Esophagus squamous epithelium (tissue), 5 donors: ENCODE results near the gene PRKAG1. TPM values are rescaled to one million over a fixed set of nuclear protein-coding genes. Genes with fewer than 3 reads are reported as not detected.

Source experiments
- DNase-seq: peaks from one replicate; lab custom pipeline; 2025; lab: John Stamatoyannopoulos, UW
- H3K27ac ChIP-seq, 4 donors: fragments of 200-600 bp; sonication (generic); one replicate each; pipeline ENCODE4 v1.5.1; 2016 to 2019; ENCODE audit warnings: mild to moderate bottlenecking in 1 of 4
- H3K27me3 ChIP-seq, 4 donors: fragments of 200-600 bp; sonication (generic); 1 replicate in 3 of 4; 2 replicates in 1 of 4; pipeline versions ENCODE4 v1.5.1 to v1.6.0; 2017 to 2021; ENCODE audit warnings: antibody characterized with exemption in 1 of 4
- H3K36me3 ChIP-seq, 3 donors: fragments of 200-600 bp; sonication (generic); one replicate each; pipeline ENCODE4 v1.5.1; 2016 to 2019
- H3K4me1 ChIP-seq, 3 donors: fragments of 200-600 bp; sonication (generic); one replicate each; pipeline ENCODE4 v1.5.1; 2017 to 2019
- H3K4me3 ChIP-seq, 4 donors: fragments of 200-600 bp; sonication (generic); 1 replicate in 3 of 4; 2 replicates in 1 of 4; pipeline ENCODE4 v1.5.1; 2016 to 2019; ENCODE audit warnings: mild to moderate bottlenecking in 2 of 4, moderate library complexity in 1 of 4
- H3K9me3 ChIP-seq, 3 donors: fragments of 200-600 bp; sonication (generic); one replicate each; pipeline ENCODE4 v1.5.1; 2016 to 2019
- CTCF ChIP-seq, 6 experiments: fragments of 450-650 bp in 4 of 6; fragments of 200-600 bp in 2 of 6; sonication (generic) in 2 of 6; IDR thresholded peaks; one replicate each; pipeline ENCODE4 v1.5.1; 2016 to 2019; ENCODE audit warnings: antibody characterized with exemption in 6 of 6, mild to moderate bottlenecking in 4 of 6, moderate library complexity in 4 of 6
- POLR2A ChIP-seq, 4 donors: fragments of 450-650 bp; IDR thresholded peaks; one replicate each; pipeline ENCODE4 v1.6.1; 2017; ENCODE audit warnings: antibody characterized with exemption in 4 of 4, mild to moderate bottlenecking in 4 of 4, moderate library complexity in 3 of 4
- WGBS, 2 donors: methylation state at CpG; one replicate each; pipeline ENCODE4 v1.1.5; 2018; 5-methylcytosine and 5-hydroxymethylcytosine counted together
- intact Hi-C: fragments of 100-400 bp; cut with DNase I; formaldehyde crosslinking; loops from one replicate; pipeline ENCODE4 v1.15.0; 2022
- total RNA-seq, 4 donors: library from RNA; depleted of rRNA; stranded (reverse); fragments of >200 nt; gene quantifications; one replicate each; pipeline ENCODE4 v1.1.0, GENCODE V29; 2016
- donor health status: DM: yes; HTN: yes; CAD: no.

The PRKAG1 gene
- total RNA-seq, 4 donors from 2014 or later, result 31.9 to 58.6 (median 47.8) TPM

DNA sequence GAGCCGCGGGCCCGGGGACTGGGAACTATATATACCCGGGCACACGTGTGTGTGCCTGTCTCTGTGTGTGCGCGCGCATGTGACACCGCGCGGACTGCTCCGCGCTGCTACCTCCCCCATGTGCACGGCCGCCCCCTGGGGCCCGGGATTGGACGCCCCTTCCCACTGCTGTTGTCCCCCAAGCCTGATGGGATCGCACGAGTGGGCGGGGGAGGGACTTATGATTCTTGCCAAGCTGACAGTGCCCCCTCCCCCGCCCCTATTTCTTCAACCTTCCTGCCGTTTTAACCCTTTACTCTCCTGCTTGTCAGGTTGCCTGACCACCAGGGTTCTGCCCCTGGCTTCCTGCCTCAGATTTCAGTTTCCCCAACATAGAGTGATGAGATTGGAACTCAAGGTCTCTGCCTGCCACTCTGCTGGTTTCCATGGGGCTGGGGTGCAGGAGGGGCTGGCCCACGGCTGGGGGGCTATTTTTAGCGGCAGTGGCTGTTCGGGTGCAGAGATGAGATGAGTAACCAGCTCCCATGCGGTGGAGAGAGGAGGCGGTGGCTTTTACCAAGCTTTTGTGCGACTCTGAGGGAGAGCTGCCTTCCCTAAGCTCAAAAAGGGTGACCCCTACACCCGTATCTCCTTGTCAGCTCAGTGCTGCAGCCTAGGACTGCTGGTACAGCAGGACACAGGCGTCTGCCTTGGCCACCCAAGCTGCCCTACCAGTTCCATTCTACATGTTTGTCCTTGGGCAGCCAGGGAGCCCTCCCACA lies 19.0 kb downstream of the PRKAG1 start, which contains the start of gene DDN:
Gene DDN (minus strand): TSS at position 5 of the 761 bp plus-strand sequence. CDS start 88 bp downstream, outside the sequence.
- no peak within 1 kb of the TSS for H3K27ac ChIP-seq
- H3K4me1 ChIP-seq, result peaks cover 32 to 53% (median 35%) of the 10 kb centered on the region in 3 donors
- no peak for DNase-seq
- intact Hi-C loops, result no loop called here
- TF ChIP-seq CTCF (IDR thresholded peaks at IDR 0.05) (no peak), POLR2A (IDR thresholded peaks at IDR 0.05) (no peak)
- 0 to 14% methylated on average over 5 to 8 of the region's 30 CpGs for WGBS, 2 donors
- H3K36me3 ChIP-seq, result peaks cover 19 to 43% (median 22%) of the 10 kb centered on the region in 3 donors
- H3K4me3 ChIP-seq, result peak within 1 kb of the TSS; percentile 36 to 66 (median 46)
- H3K9me3 ChIP-seq, result no peaks in the 10 kb centered on the region
- peaks cover 0 to 95% (median 4%) of the 10 kb centered on the region in 4 donors for H3K27me3 ChIP-seq

DNA sequence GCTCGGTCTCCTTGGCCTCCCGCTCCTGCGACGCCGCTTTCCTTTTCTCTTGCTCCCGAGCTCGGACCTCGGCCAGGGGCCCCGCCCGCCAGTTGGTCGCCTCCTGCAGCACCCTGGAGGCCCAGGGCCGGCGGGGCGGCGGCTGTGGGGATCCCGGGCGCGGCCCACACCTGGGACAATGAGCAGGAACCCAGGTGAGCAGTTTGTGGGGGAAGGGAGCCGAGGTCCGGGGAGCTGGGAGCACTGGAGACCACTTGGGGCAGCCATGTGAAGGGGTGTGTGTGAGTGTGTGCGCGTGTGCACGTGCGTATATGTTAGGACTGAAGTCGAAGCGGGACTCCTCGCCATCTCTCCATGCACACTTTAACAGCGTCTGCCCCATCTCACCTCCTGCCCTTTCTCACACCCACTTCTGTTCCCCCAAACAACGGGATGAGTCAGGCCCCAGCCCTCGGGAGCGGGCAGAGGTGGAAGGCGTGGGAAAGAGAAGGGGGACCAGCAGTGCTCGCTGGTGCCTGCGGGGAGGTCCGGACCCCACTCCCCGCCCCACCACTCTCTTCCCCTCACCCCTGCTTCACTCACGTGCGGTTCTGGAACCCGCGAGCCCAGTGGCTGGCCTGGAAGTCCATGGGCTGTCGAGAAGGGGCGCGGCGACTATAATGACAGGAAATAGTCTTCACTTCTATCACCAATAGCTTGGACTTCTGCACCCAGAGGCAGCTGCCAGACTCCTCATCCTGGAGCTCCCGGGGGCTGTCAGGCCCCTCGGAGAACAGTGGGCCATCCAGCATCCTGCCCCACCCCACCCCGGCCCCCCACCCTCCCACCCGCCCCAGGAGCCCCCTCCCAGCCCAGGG lies 19.9 kb downstream of the PRKAG1 start:
- Histone ChIP-seq H3K4me3 (peak overlapping the region; percentile 36 to 66 (median 46)), H3K9me3 (no peaks in the 10 kb centered on the region), H3K27me3 (peaks cover 0 to 99% (median 7%) of the 10 kb centered on the region in 4 donors), H3K4me1 (peaks cover 32 to 55% (median 35%) of the 10 kb centered on the region in 3 donors), H3K27ac (no peak overlapping the region), H3K36me3 (peaks cover 10 to 35% (median 19%) of the 10 kb centered on the region in 3 donors)
- intact Hi-C loops, result no loop called here
- 0 to 3% methylated on average over 8 of the region's 48 CpGs for WGBS, 2 donors
- no peak for TF ChIP-seq POLR2A (IDR thresholded peaks at IDR 0.05)
- TF ChIP-seq CTCF (IDR thresholded peaks at IDR 0.05), result no peak
- DNase-seq, result no peak

DNA sequence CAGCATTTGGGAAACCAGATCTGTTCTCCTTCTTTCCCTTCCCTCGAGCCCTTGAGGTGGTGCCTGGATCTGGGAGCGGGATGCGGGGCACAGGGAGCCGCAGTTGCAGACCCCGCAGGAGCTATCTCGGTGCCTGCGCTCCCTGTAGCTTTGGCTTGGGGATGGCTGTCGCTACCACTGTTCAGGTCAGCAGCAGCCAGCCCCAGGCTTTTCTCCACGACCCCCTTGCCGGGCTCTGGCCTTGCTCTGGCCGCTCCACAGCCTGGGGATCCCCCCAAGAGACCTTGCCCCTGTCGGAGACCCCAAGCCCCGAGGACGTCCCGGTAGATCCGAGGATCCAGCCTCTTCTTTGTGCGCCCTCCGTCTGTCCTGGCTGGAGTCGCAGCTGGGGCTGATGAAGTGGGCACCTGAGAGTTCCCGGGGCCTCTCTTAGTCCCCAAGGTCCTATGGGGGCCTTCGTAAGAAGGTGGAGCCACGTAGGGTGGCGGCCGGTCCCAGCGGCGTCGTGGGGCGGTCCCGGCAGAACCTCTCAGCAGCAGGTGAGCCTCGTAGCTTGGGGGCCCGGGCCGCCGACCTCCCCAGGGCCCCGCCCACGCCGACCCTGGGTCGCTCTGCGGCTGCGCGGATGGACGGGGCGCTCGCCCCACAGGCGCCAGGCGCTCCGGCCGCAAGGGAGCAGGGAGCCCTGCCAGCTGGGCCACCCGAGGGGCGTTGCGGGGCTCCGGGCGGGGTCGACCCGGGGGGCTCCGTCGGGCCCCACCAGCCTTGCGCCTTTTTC lies 20.7 kb downstream of the PRKAG1 start:
- no peaks in the 10 kb centered on the region for H3K9me3 ChIP-seq
- peak overlapping the region; percentile 36 to 66 (median 46) for H3K4me3 ChIP-seq
- TF ChIP-seq CTCF (IDR thresholded peaks at IDR 0.05) (no peak), POLR2A (IDR thresholded peaks at IDR 0.05) (peak in 1 of 4 donors; percentile 24)
- peaks cover 8 to 27% (median 18%) of the 10 kb centered on the region in 3 donors for H3K36me3 ChIP-seq
- peaks cover 0 to 100% (median 7%) of the 10 kb centered on the region in 4 donors for H3K27me3 ChIP-seq
- H3K27ac ChIP-seq, result no peak overlapping the region
- WGBS, 2 donors, result 0 to 13% methylated on average over 3 of the region's 57 CpGs
- DNase-seq, result no peak
- peaks cover 32 to 55% (median 35%) of the 10 kb centered on the region in 3 donors for H3K4me1 ChIP-seq
- intact Hi-C loops, result no loop called here

GRCh38 chr12:48996794-48997718 lies 21.5 kb downstream of the PRKAG1 start:
- peaks cover 32 to 55% (median 35%) of the 10 kb centered on the region in 3 donors for H3K4me1 ChIP-seq
- intact Hi-C loops, result no loop called here
- H3K36me3 ChIP-seq, result peaks cover 8 to 18% (median 9%) of the 10 kb centered on the region in 3 donors
- H3K27ac ChIP-seq, result no peak overlapping the region
- peaks cover 0 to 100% (median 7%) of the 10 kb centered on the region in 4 donors for H3K27me3 ChIP-seq
- DNase-seq, result no peak
- TF ChIP-seq POLR2A (IDR thresholded peaks at IDR 0.05) (no peak), CTCF (IDR thresholded peaks at IDR 0.05) (peak; percentile 55 to 71 (median 66))
- peak overlapping the region; percentile 27 to 66 (median 42) for H3K4me3 ChIP-seq
- whole genome bisulfite sequencing, 2 donors, result 8 to 13% methylated on average over 10 to 14 of the region's 71 CpGs
- no peaks in the 10 kb centered on the region for H3K9me3 ChIP-seq
